ENCODE results near the gene MARCHF6.

MARCHF6 gene

GRCh38 chr5:10323588-10324488 is 29.7 kb upstream of the MARCHF6 start:
- H3K27ac ChIP-seq (ENCODE audit: low read depth, low read length), result no peak overlapping the region
- no peak overlapping the region for H3K4me3 ChIP-seq (ENCODE audit: low read depth in 1 of 5, low read length in 5 of 5)
- peaks cover 0 to 13% (median under 1%) of the 10 kb centered on the region in 5 donors for H3K4me1 ChIP-seq (ENCODE audit: control insufficient read depth in 5 of 5, insufficient read depth in 5 of 5, low read length in 5 of 5)
- H3K27me3 ChIP-seq (ENCODE audit: control insufficient read depth in 5 of 5, insufficient read depth in 4 of 5, low read length in 5 of 5), result no peaks in the 10 kb centered on the region
- H3K9ac ChIP-seq (ENCODE audit: low read length in 5 of 5), result no peak overlapping the region
- H3K9me3 ChIP-seq (ENCODE audit: control insufficient read depth in 5 of 5, low read length in 5 of 5), result no peaks in the 10 kb centered on the region
- H3K36me3 ChIP-seq (ENCODE audit: control insufficient read depth in 5 of 5, insufficient read depth in 5 of 5, low read length in 5 of 5), result no peaks in the 10 kb centered on the region

- Histone ChIP-seq H3K9me3 (ENCODE audit: control insufficient read depth in 5 of 5, low read length in 5 of 5) (no peaks in the 10 kb centered on the region), H3K27me3 (ENCODE audit: control insufficient read depth in 5 of 5, insufficient read depth in 4 of 5, low read length in 5 of 5) (no peaks in the 10 kb centered on the region), H3K4me3 (ENCODE audit: low read depth in 1 of 5, low read length in 5 of 5) (no peak overlapping the region), H3K4me1 (ENCODE audit: control insufficient read depth in 5 of 5, insufficient read depth in 5 of 5, low read length in 5 of 5) (peaks cover 0 to 22% (median 10%) of the 10 kb centered on the region in 5 donors), H3K27ac (ENCODE audit: low read depth, low read length) (no peak overlapping the region), H3K36me3 (ENCODE audit: control insufficient read depth in 5 of 5, insufficient read depth in 5 of 5, low read length in 5 of 5) (no peaks in the 10 kb centered on the region), H3K9ac (ENCODE audit: low read length in 5 of 5) (no peak overlapping the region)
These were observed 28.8 kb upstream of the MARCHF6 start for GRCh38 chr5:10324518-10325370.

GRCh38 chr5:10328323-10328722 is 25.2 kb upstream of the MARCHF6 start:
- H3K9ac ChIP-seq (ENCODE audit: low read length in 5 of 5), result no peak overlapping the region
- H3K9me3 ChIP-seq (ENCODE audit: control insufficient read depth in 5 of 5, low read length in 5 of 5), result no peaks in the 10 kb centered on the region
- no peaks in the 10 kb centered on the region for H3K36me3 ChIP-seq (ENCODE audit: control insufficient read depth in 5 of 5, insufficient read depth in 5 of 5, low read length in 5 of 5)
- no peaks in the 10 kb centered on the region for H3K27me3 ChIP-seq (ENCODE audit: control insufficient read depth in 5 of 5, insufficient read depth in 4 of 5, low read length in 5 of 5)
- H3K4me3 ChIP-seq (ENCODE audit: low read depth in 1 of 5, low read length in 5 of 5), result no peak overlapping the region
- H3K27ac ChIP-seq (ENCODE audit: low read depth, low read length), result no peak overlapping the region
- H3K4me1 ChIP-seq (ENCODE audit: control insufficient read depth in 5 of 5, insufficient read depth in 5 of 5, low read length in 5 of 5), result peaks cover 13 to 54% (median 43%) of the 10 kb centered on the region in 5 donors

- Histone ChIP-seq H3K9ac (ENCODE audit: low read length in 5 of 5) (no peak overlapping the region), H3K36me3 (ENCODE audit: control insufficient read depth in 5 of 5, insufficient read depth in 5 of 5, low read length in 5 of 5) (no peaks in the 10 kb centered on the region), H3K27ac (ENCODE audit: low read depth, low read length) (peak overlapping the region; percentile 82), H3K27me3 (ENCODE audit: control insufficient read depth in 5 of 5, insufficient read depth in 4 of 5, low read length in 5 of 5) (no peaks in the 10 kb centered on the region), H3K4me3 (ENCODE audit: low read depth in 1 of 5, low read length in 5 of 5) (no peak overlapping the region), H3K9me3 (ENCODE audit: control insufficient read depth in 5 of 5, low read length in 5 of 5) (no peaks in the 10 kb centered on the region), H3K4me1 (ENCODE audit: control insufficient read depth in 5 of 5, insufficient read depth in 5 of 5, low read length in 5 of 5) (peaks cover 13 to 62% (median 46%) of the 10 kb centered on the region in 5 donors)
These were observed 24.1 kb upstream of the MARCHF6 start for GRCh38 chr5:10329446-10329819.

GRCh38 chr5:10329820-10330481 is 23.5 kb upstream of the MARCHF6 start:
- peaks cover 13 to 57% (median 46%) of the 10 kb centered on the region in 5 donors for H3K4me1 ChIP-seq (ENCODE audit: control insufficient read depth in 5 of 5, insufficient read depth in 5 of 5, low read length in 5 of 5)
- no peaks in the 10 kb centered on the region for H3K27me3 ChIP-seq (ENCODE audit: control insufficient read depth in 5 of 5, insufficient read depth in 4 of 5, low read length in 5 of 5)
- no peak overlapping the region for H3K4me3 ChIP-seq (ENCODE audit: low read depth in 1 of 5, low read length in 5 of 5)

GRCh38 chr5:10330511-10331230 is 22.8 kb upstream of the MARCHF6 start:
- Histone ChIP-seq H3K4me1 (ENCODE audit: control insufficient read depth in 5 of 5, insufficient read depth in 5 of 5, low read length in 5 of 5) (peaks cover 13 to 58% (median 46%) of the 10 kb centered on the region in 5 donors), H3K27ac (ENCODE audit: low read depth, low read length) (peak overlapping the region; percentile 82)

More at GRCh38 chr5:10329820-10330481, 23.5 kb upstream of the MARCHF6 start:
- no peak overlapping the region for H3K9ac ChIP-seq (ENCODE audit: low read length in 5 of 5)
- H3K36me3 ChIP-seq (ENCODE audit: control insufficient read depth in 5 of 5, insufficient read depth in 5 of 5, low read length in 5 of 5), result no peaks in the 10 kb centered on the region
- peak overlapping the region; percentile 82 for H3K27ac ChIP-seq (ENCODE audit: low read depth, low read length)
- no peaks in the 10 kb centered on the region for H3K9me3 ChIP-seq (ENCODE audit: control insufficient read depth in 5 of 5, low read length in 5 of 5)

GRCh38 chr5:10331341-10331796 is 22.1 kb upstream of the MARCHF6 start:
- Histone ChIP-seq H3K27ac (ENCODE audit: low read depth, low read length) (peak overlapping the region; percentile 82), H3K4me3 (ENCODE audit: low read depth in 1 of 5, low read length in 5 of 5) (no peak overlapping the region), H3K9ac (ENCODE audit: low read length in 5 of 5) (no peak overlapping the region), H3K4me1 (ENCODE audit: control insufficient read depth in 5 of 5, insufficient read depth in 5 of 5, low read length in 5 of 5) (peaks cover 13 to 60% (median 46%) of the 10 kb centered on the region in 5 donors), H3K9me3 (ENCODE audit: control insufficient read depth in 5 of 5, low read length in 5 of 5) (no peaks in the 10 kb centered on the region), H3K36me3 (ENCODE audit: control insufficient read depth in 5 of 5, insufficient read depth in 5 of 5, low read length in 5 of 5) (no peaks in the 10 kb centered on the region), H3K27me3 (ENCODE audit: control insufficient read depth in 5 of 5, insufficient read depth in 4 of 5, low read length in 5 of 5) (peaks cover 0 to 3% (median 0%) of the 10 kb centered on the region in 5 donors)

More at GRCh38 chr5:10330511-10331230, 22.8 kb upstream of the MARCHF6 start:
- Histone ChIP-seq H3K4me3 (ENCODE audit: low read depth in 1 of 5, low read length in 5 of 5) (no peak overlapping the region), H3K9me3 (ENCODE audit: control insufficient read depth in 5 of 5, low read length in 5 of 5) (no peaks in the 10 kb centered on the region), H3K36me3 (ENCODE audit: control insufficient read depth in 5 of 5, insufficient read depth in 5 of 5, low read length in 5 of 5) (no peaks in the 10 kb centered on the region), H3K27me3 (ENCODE audit: control insufficient read depth in 5 of 5, insufficient read depth in 4 of 5, low read length in 5 of 5) (peaks cover 0 to under 1% (median 0%) of the 10 kb centered on the region in 5 donors), H3K9ac (ENCODE audit: low read length in 5 of 5) (no peak overlapping the region)

- Histone ChIP-seq H3K27me3 (ENCODE audit: control insufficient read depth in 5 of 5, insufficient read depth in 4 of 5, low read length in 5 of 5) (peaks cover 0 to 3% (median 0%) of the 10 kb centered on the region in 5 donors), H3K9me3 (ENCODE audit: control insufficient read depth in 5 of 5, low read length in 5 of 5) (no peaks in the 10 kb centered on the region), H3K4me3 (ENCODE audit: low read depth in 1 of 5, low read length in 5 of 5) (no peak overlapping the region), H3K36me3 (ENCODE audit: control insufficient read depth in 5 of 5, insufficient read depth in 5 of 5, low read length in 5 of 5) (no peaks in the 10 kb centered on the region), H3K4me1 (ENCODE audit: control insufficient read depth in 5 of 5, insufficient read depth in 5 of 5, low read length in 5 of 5) (peaks cover 13 to 60% (median 46%) of the 10 kb centered on the region in 5 donors), H3K27ac (ENCODE audit: low read depth, low read length) (no peak overlapping the region), H3K9ac (ENCODE audit: low read length in 5 of 5) (no peak overlapping the region)
These were observed 21.2 kb upstream of the MARCHF6 start for GRCh38 chr5:10332301-10332700.

Measured in subcutaneous abdominal adipose tissue (tissue), 5 donors.